HG03045 (cell line): Measurements from ENCODE around the gene MED28.

ENCODE experiments used
- ATAC-seq: cut with Tn5 transposase; IDR thresholded peaks from one replicate; pipeline ENCODE4 v1.9.1; 2021; ENCODE audit warnings: mild to moderate bottlenecking, moderate library complexity; ENCODE audit not compliant: unreplicated experiment

Gene MED28

GRCh38 chr4:17665346-17665745, 50.9 kb downstream of the MED28 start:
- ATAC-seq: no peak

GRCh38 chr4:17665852-17666251, 51.4 kb downstream of the MED28 start:
- no peak for ATAC-seq

GRCh38 chr4:17667253-17667652, 52.8 kb downstream of the MED28 start:
- no peak for ATAC-seq

- no peak for ATAC-seq
Measured at GRCh38 chr4:17667653-17668201, 53.3 kb downstream of the MED28 start.

- ATAC-seq: no peak
Measured at GRCh38 chr4:17670423-17670822, 56.0 kb downstream of the MED28 start.

- ATAC-seq: no peak
Measured at GRCh38 chr4:17680559-17681280, 66.3 kb downstream of the MED28 start.

- ATAC-seq: no peak
Measured at GRCh38 chr4:17681281-17682221, 67.1 kb downstream of the MED28 start.

- no peak for ATAC-seq
Measured at GRCh38 chr4:17682222-17682566, 67.8 kb downstream of the MED28 start.
